ENCODE measurements around the gene C1orf105.
A peak's percentile ranks its signal among the peaks of the same experiment; 100 is the strongest.
"Not testable (repeated sequence)": the region's sequence is repeated elsewhere in the genome, so short reads cannot be mapped to it uniquely, and the experiment has no call there.

The C1orf105 gene

DNA sequence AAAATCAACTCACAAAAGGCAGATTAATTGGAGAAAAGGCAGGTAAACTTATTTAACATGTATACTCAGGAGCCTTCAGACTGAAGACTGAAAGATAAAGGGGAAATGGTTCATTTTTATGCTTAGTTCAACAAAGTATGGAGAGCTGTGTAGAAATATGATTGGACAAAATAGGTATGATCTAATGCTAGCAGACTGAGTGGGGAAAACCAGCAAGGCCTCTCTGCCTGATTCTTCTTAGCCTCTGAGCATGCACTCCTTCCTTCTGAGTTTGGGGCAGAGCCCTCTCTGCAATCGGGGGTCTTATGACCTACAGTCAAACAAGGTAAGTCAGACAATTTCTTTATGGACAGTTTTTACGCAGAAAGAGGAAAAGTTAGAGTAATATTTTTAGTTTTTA is 73.7 kb downstream of the C1orf105 start:
- no peak for DNase-seq

DNA sequence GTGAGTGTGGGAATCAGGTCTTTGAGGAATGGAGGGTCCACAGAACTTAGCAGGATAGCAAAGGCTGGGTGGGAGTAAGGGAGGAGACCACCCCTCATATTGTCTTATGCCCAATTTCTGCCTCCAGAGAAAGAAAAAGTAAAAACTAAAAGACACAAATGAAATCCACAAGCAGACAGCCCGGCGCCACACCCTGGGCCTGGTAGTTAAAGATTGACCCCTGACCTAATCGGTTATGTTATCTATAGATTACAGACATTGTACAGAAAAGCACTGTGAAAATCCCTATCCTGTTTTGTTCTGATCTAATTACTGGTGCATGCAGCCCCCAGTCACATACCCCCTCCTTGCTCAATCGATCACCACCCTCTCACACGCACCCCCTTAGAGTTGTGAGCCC is 75.6 kb downstream of the C1orf105 start:
- not testable (repeated sequence) for DNase-seq

GRCh38 chr1:172496678-172497077 is 76.2 kb downstream of the C1orf105 start:
- no peak for DNase-seq

DNA sequence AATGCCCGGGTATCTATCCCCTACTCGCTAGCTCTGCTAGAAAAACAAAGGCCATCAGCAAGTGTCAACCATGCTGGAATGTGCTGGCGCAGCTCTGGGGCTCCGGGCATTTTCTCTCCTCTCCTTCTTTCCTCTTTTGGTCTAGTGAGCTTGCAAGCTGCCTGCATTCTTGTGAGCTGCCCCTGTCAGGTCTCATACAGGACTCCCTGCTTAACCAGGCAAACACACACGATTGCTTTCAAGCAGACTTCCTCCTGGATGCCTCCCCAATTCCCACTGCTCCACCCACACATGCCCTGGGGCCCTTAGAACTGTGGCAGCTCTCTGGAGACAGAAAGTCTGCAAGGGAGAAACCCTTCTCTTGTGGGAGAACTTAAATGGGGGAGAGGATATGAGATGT is 76.7 kb downstream of the C1orf105 start:
- no peak for DNase-seq

GRCh38 chr1:172498857-172499256 is 78.4 kb downstream of the C1orf105 start:
- DNase-seq = no peak

- peak; percentile 7 for DNase-seq
Observed at GRCh38 chr1:172499636-172500141, 79.2 kb downstream of the C1orf105 start.

- DNase-seq = no peak
Observed at GRCh38 chr1:172500207-172500606, 79.7 kb downstream of the C1orf105 start.

DNA sequence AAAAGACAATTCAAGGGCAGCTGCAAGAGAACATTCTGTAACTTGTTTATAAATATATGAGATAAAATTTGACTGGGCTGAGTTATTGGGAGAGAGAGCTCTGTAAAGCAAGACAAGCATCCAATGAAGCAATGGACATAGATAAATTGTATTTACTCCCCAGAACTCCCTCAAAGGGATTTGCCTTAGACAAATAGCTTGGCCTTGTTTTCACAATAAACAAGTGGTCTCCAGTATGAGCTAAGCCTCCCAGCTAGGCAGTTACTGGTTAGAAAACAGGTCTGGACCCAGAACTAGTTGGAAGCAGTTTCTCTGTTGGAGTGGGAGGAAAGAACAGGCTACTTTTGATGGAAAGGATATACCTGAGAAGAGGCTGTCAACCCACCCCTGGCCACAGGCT is 87.3 kb downstream of the C1orf105 start:
- DNase-seq = no peak

- no peak for DNase-seq
Observed at GRCh38 chr1:172510479-172510878, 90.0 kb downstream of the C1orf105 start.

DNA sequence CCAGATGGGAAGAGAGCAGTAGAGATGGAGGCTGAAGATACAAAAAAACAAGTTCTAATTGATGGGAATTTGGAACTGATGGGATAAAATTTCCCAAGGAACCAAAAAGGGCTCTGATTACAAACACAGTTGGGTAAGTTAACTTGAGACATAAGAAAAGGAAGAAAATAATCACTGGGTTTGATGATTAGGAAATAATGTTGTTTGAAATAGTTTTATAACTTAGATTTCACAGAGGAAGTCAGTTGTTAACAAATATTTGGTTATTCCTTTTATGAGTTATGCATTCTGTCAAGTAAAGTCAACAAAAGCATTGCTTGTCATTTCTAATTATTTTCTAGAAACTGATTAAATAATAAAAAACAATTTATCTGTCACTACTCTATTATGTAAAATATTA is 92.1 kb downstream of the C1orf105 start:
- DNase-seq = no peak

DNA sequence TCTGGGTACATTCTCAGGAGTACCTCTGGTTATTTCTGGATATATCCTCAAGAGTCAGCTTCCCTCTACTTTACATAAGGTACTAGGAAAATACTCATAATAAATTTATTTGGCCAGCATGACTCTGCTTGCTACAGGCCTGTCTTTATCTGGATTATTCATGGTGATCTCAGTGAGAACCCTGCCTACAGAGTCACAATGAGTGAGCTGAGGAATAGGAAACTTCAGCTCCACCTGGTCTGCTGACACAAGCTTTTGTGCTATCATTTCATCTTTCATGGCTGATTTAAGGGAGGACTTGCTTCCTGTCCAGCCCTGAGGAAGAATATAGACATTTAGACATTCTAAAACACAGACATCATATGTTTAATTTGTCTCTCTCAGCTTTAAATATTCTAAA is 93.0 kb downstream of the C1orf105 start:
- no peak for DNase-seq

- DNase-seq = no peak
Observed at GRCh38 chr1:172514108-172514507, 93.6 kb downstream of the C1orf105 start.

GRCh38 chr1:172515436-172515835 is 95.0 kb downstream of the C1orf105 start:
- DNase-seq = no peak

- no peak for DNase-seq
Observed at GRCh38 chr1:172515927-172516326, 95.4 kb downstream of the C1orf105 start.

DNA sequence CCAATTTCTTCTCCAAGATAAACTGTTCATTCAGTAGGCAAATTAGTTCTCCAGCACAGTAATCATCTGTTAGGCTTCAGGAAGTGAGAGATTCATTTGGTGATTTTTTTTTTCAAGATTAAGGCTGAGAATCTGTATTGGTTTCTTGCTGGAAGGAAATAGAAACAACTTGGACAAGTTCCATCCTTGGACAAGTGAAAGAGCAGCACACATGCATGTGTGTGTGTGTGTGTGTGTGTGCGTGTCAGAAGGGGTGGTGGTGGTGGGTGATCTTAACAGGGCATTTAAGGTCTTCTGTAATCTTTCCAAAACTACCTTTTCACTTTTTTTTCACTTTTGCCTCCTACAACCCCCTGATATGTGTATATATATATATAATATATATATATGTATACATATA is 96.6 kb downstream of the C1orf105 start:
- DNase-seq = no peak

- no peak for DNase-seq
Observed at GRCh38 chr1:172517545-172517944, 97.1 kb downstream of the C1orf105 start.

Measured in activated CD4-positive, alpha-beta T cell treated with anti-CD3 and anti-CD28 coated beads, Interleukin-2, amount 50 U/mL, for 16 hours (primary cell).